ENCODE measurements around the gene EML4.
"Not testable (repeated sequence)": the region's sequence is repeated elsewhere in the genome, so short reads cannot be mapped to it uniquely, and the experiment has no call there.

EML4 gene

DNA sequence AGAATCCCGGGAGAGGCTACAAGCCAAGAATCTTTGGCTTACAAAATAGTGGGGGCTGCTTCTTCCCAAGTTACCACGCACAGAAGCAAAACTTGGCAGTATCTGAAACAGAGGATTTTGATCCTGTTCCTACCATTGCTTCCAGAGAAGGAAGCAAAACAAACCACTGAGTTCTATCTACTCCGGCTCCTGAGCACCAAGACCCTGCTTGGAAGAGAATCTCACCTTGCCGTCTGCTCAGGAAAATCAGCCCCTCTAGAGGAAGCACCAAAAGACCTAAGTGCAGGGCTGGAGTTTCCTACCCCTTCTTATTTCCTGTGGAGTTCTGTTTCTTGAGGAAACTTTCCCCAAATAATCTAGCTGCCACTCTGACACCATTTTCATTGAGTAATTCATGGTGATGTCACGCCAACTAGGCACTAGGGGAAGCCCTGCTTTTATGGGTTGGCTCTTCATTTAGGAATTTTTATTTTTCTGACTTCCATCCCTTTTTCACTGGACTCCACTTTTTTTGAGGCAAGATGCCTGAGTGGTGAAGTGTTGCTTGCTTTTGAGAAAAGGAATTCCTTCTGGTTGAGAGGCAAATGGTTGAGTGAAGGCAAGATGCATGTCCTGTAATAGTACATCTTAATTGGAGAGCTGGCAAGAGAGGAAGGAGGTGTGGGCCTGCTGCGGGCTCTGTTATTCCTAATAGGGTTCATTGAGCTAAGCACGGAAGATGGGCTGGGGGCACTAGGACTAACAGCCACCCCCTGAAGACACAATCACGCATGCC, 36.8 kb upstream of the EML4 start:
- DNase-seq (ENCODE audit: low spot score in 2 of 2): no peak
- no peak overlapping the region for H3K4me3 ChIP-seq
- in situ Hi-C loops (cut with MboI; ENCODE audit: low sequenced_read_pairs): no loop called here
- H3K9me3 ChIP-seq: no peaks in the 10 kb centered on the region
- no peaks in the 10 kb centered on the region; the same call in 1 of the 2 replicates for H3K27me3 ChIP-seq (ENCODE audit: low read depth)
- H3K36me3 ChIP-seq (replicated peaks): no peaks in the 10 kb centered on the region
- H3K4me1 ChIP-seq: no peaks in the 10 kb centered on the region; the same call in none of the 2 replicates

DNA sequence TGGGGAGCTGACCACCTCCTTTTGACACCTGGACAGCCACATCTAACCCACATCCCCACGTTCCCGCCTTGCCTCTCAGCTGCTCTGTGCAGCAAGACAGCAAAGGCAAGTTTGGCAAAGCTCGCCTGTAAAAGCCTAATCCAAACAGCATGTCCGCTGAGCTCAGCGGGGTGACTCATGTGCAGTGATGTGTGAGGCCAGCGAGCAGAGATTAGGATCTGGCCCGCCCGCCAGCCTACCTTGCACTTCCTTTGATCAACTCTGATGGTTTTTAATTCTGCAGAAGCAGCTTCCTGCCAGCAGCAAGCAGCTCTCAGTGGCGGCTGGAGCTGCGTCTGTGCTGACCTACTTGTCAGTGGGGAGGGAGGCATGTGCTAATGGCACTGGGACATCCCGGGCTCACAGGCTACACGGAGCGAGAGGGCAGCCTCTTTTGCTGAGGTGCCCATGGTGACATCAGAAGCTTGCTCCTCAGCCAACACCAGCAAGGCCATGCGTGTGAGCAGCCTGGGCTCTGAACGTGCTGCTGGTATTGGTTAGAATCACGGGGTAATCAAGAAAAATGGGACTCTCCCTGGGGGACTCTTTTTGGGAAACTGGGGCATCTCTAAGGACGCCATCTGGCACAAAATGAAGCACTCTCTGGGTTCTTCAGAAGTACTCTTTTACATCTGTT, 36.0 kb upstream of the EML4 start:
- Histone ChIP-seq H3K9me3 (no peaks in the 10 kb centered on the region), H3K27me3 (ENCODE audit: low read depth) (no peaks in the 10 kb centered on the region; the same call in 1 of the 2 replicates), H3K36me3 (replicated peaks) (no peaks in the 10 kb centered on the region), H3K4me3 (no peak overlapping the region), H3K4me1 (no peaks in the 10 kb centered on the region; the same call in none of the 2 replicates)
- in situ Hi-C loops (cut with MboI; ENCODE audit: low sequenced_read_pairs): no loop called here
- peak; percentile 34 to 67 for DNase-seq (ENCODE audit: low spot score in 2 of 2)

DNA sequence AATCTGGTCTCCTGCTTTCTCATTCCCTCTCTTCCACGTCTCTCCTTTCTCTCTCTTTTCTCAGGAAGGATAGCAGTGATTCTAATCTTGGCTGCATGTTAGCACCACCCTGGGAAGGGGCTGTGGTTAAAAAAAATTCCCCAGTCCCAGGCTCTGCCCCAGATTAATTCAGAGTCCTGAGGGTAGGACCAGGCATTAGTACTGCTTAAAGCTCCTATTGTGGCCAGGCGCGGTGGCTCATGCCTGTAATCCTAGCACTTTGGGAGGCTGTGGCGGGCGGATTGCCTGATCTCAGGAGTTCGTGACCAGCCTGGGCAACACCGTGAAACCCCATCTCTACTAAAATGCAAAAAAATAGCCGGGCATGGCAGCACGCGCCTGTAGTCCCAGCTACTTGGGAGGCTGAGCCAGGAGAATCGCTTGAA, 35.4 kb upstream of the EML4 start:
- H3K27me3 ChIP-seq (ENCODE audit: low read depth): no peaks in the 10 kb centered on the region; the same call in 1 of the 2 replicates
- in situ Hi-C loops (cut with MboI; ENCODE audit: low sequenced_read_pairs): no loop called here
- no peak for DNase-seq (ENCODE audit: low spot score in 2 of 2)
- H3K4me1 ChIP-seq: no peaks in the 10 kb centered on the region; the same call in none of the 2 replicates
- no peaks in the 10 kb centered on the region for H3K36me3 ChIP-seq (replicated peaks)
- no peak overlapping the region for H3K4me3 ChIP-seq
- no peaks in the 10 kb centered on the region for H3K9me3 ChIP-seq

DNA sequence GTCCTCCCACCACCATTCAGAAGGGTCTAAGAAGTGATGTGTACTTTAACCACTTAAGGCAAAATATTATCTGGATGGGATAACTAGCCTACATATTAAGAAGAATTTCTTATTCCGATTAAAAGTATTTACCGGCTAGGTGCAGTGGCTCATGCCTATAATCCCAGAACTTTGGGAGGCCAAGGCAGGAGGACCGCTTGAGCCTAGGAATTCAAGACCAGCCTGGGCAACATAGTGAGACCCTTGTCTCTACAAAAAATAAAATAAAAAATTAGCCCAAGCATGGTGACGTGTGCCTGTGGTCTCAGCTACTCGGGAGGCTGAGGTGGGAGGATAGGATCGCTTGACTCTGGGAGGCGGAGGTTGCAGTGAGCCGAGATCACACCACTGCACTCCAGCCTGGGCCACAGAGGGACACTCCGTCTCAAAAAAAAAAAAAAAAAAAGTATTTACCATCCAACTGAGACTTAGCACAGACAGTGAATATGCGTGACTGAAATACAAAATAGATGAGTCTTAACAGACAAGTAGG, 34.7 kb upstream of the EML4 start:
- in situ Hi-C loops (cut with MboI; ENCODE audit: low sequenced_read_pairs); DNase-seq (ENCODE audit: low spot score in 2 of 2); H3K27me3 ChIP-seq (ENCODE audit: low read depth); H3K9me3 ChIP-seq; H3K4me3 ChIP-seq; H3K4me1 ChIP-seq; H3K36me3 ChIP-seq (replicated peaks): not testable (repeated sequence)

DNA sequence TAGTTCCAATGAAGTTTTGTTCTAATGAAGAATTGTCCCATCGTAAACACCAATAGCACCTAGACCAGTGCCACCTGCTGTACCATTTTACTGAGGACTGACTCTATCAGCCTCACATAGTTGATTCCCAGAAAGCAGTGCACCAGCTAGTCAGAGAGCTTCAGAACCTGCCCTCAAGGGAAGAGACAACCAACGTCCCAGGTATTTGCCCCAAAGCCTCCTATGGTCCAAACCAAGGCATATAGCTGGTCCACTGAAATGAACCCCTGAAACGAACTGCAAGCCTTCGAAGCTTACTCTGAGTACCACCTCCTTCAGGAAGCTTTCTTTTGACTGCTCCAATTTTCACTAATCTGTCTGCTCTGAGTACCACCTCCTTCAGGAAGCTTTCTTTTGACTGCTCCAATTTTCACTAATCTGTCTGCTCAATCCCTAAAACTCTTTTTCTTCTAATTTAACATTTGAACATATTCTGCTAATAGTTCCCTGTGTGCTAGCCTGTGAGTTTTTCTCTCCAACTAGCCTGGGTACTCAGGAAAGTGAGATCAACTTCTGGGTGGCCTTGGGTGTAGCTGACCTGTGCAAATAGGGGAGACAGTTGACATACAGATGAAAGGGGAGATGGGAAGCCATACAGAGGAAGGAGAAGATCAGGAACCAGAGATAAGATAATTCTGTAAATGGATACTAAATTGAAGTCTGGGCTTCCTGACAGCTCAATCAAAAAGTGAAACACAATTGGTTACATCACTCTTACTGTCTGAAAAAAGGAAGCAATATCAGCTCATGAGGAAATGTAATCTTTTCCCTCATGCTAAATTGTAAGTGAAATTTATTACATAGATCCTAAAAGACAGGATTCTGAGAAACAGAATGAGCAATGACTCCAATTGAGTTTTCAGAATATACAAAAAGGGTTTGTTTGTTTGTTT, 33.5 kb upstream of the EML4 start:
- H3K4me1 ChIP-seq: no peaks in the 10 kb centered on the region; the same call in none of the 2 replicates
- no peak overlapping the region for H3K4me3 ChIP-seq
- DNase-seq (ENCODE audit: low spot score in 2 of 2): no peak
- no peaks in the 10 kb centered on the region for H3K9me3 ChIP-seq
- H3K36me3 ChIP-seq (replicated peaks): no peaks in the 10 kb centered on the region
- in situ Hi-C loops (cut with MboI; ENCODE audit: low sequenced_read_pairs): no loop called here
- H3K27me3 ChIP-seq (ENCODE audit: low read depth): no peaks in the 10 kb centered on the region

DNA sequence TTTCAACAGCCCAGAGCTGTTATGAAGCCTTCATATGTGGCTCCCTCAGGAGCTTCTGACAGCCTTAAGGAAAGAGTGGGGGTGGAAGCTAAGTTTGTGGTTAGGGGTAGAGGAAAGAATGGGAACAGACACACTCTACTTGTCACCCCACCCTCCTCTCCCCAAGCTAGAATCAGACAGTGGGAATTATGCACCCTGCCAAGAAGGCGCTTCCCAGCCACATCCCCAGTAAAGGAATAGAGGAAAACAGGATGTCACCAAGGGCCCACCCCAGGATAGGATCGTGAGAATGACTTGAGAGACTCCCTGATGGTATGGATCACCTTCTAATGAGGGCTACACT, 32.4 kb upstream of the EML4 start:
- H3K9me3 ChIP-seq: no peaks in the 10 kb centered on the region
- DNase-seq (ENCODE audit: low spot score in 2 of 2): no peak
- H3K36me3 ChIP-seq (replicated peaks): no peaks in the 10 kb centered on the region
- no peak overlapping the region for H3K4me3 ChIP-seq
- H3K27me3 ChIP-seq (ENCODE audit: low read depth): no peaks in the 10 kb centered on the region
- H3K4me1 ChIP-seq: peaks cover 9% of the 10 kb centered on the region
- in situ Hi-C loops (cut with MboI; ENCODE audit: low sequenced_read_pairs): no loop called here

DNA sequence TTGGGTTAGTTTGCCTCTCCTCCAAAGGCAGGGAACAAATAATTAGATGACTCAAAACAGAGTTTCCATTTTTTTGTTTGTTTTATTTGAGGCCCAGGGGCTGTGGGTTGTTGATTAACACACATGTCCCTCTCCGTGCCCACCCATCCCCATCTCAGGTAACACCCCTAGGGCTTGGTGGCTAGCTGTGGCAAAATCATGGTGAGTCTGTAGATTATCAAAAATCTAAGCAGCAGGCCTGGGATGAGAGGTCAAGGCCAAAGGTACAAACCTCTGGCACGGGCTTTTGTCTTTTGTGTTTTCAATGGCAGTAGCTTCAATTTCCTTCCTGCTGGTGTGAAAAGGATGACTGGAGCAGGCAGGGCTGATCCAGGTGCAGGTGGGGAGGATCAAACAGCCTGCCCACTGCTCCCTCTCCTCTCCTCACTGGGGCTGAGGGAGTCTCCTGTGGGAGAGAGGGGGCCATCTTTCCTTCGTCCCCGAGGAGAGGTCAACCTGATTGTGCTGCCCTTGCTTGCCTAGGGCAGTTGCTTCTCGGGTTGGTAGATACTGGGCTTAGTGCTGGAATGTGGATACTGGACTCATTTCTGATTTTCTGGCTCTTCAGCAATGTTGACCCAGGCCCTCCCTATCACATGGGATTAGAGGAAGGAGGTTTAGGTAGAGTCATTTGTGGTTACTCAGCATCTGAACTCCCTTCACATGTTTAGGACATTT, 31.9 kb upstream of the EML4 start:
- in situ Hi-C loops (cut with MboI; ENCODE audit: low sequenced_read_pairs): no loop called here
- Histone ChIP-seq H3K36me3 (replicated peaks) (no peaks in the 10 kb centered on the region), H3K9me3 (no peaks in the 10 kb centered on the region), H3K4me1 (peaks cover 14% of the 10 kb centered on the region), H3K27me3 (ENCODE audit: low read depth) (no peaks in the 10 kb centered on the region), H3K4me3 (no peak overlapping the region)
- DNase-seq (ENCODE audit: low spot score in 2 of 2): no peak

DNA sequence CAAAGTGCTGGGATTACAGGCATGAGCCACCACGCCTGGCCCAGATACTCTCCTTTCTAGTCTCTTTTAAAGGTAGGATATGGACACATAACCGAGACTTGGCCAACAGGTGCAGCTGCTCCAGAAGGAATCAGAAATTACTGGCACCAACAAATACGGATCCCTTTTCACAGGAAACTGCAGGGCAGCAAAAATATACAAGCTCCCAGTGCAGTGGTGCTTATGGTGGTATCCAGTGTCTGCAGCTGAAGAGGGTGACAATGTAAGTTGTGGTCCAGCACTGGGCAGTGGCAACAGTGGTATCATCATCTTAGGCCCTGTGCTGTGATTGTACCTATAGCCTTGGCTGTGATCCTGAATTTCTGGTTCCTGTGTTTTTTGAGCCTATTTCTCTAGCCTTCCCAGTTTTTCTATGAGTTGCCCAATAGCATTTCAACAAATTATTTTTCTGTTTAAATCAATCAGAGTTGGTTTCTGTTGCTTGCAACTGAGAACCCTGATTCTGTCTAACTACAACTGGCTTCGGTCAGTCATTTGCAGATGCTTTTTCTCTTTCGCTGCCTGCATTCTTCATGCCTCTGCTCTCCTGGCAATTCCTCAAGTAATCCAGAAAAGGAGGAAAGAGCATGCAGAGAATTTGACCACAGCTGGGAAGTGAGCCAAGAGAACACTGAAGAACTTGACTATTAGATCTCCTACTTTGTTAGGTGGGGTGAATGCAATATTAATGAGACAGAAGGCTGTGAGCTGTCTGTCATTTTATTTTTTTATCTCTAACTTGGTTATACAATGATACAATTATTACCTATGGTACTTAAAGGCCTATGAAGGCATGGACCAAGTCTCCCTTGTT, 30.8 kb upstream of the EML4 start:
- no peak for DNase-seq (ENCODE audit: low spot score in 2 of 2)
- H3K4me1 ChIP-seq: peaks cover 25% of the 10 kb centered on the region

DNA sequence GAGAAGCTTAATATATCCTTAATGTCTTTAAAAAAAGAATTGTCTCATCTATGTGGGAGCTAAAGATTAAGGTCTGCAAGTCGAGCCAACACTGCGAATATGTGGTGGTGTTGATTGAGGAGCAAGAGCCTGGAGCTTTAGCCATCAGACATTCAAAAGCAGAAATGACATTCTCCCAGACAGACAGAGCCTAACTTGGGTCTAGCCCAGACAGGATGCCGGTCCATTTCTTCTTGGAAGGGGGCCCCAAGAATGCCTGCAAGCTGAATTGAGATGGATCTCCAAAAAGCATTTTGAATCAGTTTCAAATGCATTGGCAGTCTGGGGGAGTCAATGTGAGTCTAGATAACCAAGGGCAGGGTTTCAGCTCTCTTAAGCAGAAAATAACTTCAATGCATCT, 30.1 kb upstream of the EML4 start:
- Histone ChIP-seq H3K4me1 (peaks cover 25% of the 10 kb centered on the region), H3K27me3 (ENCODE audit: low read depth) (no peaks in the 10 kb centered on the region), H3K9me3 (no peaks in the 10 kb centered on the region), H3K36me3 (replicated peaks) (no peaks in the 10 kb centered on the region), H3K4me3 (no peak overlapping the region)
- no peak for DNase-seq (ENCODE audit: low spot score in 2 of 2)
- in situ Hi-C loops (cut with MboI; ENCODE audit: low sequenced_read_pairs): no loop called here

More for the DNA sequence above, 30.8 kb upstream of the EML4 start:
- Histone ChIP-seq H3K36me3 (replicated peaks) (no peaks in the 10 kb centered on the region), H3K9me3 (no peaks in the 10 kb centered on the region), H3K27me3 (ENCODE audit: low read depth) (no peaks in the 10 kb centered on the region), H3K4me3 (no peak overlapping the region)
- in situ Hi-C loops (cut with MboI; ENCODE audit: low sequenced_read_pairs): no loop called here

DNA sequence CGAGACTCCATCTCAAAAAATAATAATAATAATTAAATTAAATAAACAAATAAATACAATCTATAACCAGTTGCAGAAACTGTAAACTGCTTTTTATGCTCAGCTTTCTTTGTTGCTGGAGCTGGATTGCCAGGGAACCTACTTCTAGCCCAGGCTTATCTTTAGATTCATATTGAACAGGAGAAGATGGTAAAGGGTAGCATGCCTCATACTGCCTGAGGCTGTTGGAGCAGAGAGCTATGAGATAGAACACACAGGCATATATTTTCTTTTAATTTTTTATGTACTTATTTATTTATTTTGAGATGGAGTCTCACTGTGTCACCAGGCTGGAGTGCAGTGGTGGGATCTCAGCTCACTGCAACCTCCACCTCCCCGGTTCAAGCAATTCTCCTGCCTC, 28.7 kb upstream of the EML4 start:
- DNase-seq (ENCODE audit: low spot score in 2 of 2): no peak
- Histone ChIP-seq H3K9me3 (no peaks in the 10 kb centered on the region), H3K4me1 (peaks cover 25% of the 10 kb centered on the region), H3K36me3 (replicated peaks) (no peaks in the 10 kb centered on the region), H3K4me3 (no peak overlapping the region), H3K27me3 (ENCODE audit: low read depth) (no peaks in the 10 kb centered on the region)
- in situ Hi-C loops (cut with MboI; ENCODE audit: low sequenced_read_pairs): no loop called here

DNA sequence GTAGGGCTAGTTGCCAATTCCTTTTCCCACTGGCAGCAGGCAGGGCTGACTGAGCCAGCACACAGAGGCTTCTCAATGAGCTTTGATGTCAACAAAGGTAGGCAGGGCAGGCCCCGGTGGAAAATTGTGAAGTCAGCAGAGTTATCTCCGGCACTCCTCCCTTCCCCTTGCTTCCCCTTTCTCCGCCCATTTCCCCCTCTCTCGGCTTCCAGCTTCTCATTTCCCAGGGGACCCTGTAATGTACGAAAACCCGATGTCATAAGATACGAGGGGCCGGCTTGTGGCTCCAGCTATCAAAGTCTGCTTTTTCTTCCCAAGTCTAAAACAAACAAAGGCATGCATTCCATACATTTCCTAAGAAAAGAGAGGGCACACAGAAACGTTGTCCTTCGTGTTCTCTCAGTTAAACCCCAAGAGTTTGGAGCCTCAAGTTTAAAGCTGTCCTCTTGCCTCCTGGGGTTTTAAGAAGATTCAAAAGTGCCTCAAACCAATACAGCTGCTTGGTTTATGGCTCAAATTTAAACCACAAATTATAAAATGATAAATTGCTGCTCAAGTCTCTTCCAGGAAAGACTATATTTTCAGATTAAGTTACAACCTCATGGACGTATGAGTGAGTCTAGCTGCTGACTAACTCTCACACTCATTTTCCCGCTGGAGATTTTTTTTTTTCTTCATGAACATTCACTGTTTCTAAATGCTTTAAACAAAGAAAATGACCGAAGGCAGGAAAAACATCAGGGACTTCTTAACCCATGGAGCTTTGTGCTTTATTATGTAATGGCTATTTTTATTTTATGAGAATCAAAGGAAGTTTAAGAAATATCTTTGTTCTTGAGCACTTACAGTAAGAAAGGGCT, 27.2 kb upstream of the EML4 start:
- peak; percentile 82 to 85 for DNase-seq (ENCODE audit: low spot score in 2 of 2)
- Histone ChIP-seq H3K4me1 (peaks cover 25% of the 10 kb centered on the region), H3K4me3 (no peak overlapping the region; the same call in 1 of the 2 replicates), H3K27me3 (ENCODE audit: low read depth) (no peaks in the 10 kb centered on the region), H3K9me3 (no peaks in the 10 kb centered on the region), H3K36me3 (replicated peaks) (no peaks in the 10 kb centered on the region)
- in situ Hi-C loops (cut with MboI; ENCODE audit: low sequenced_read_pairs): no loop called here
